ACC112 (cell line): ENCODE data around the gene RIPOR2.

Source experiments
- H2AFZ ChIP-seq: fragments of 200-600 bp; sonication (generic); one replicate; pipeline ENCODE4 v1.6.0; 2017; ENCODE audit warnings: antibody characterized with exemption, low read length; ENCODE audit not compliant: unreplicated experiment
- H3K27ac ChIP-seq: fragments of 200-600 bp; sonication (generic); 2 replicates; pipeline ENCODE4 v1.5.1; 2014; ENCODE audit warnings: low read depth, mild to moderate bottlenecking, antibody characterized with exemption, low read length, moderate library complexity
- H3K27me3 ChIP-seq: fragments of 200-600 bp; sonication (generic); 2 replicates; pipeline ENCODE4 v1.6.1; 2014; ENCODE audit warnings: mild to moderate bottlenecking, antibody characterized with exemption, low read length, moderate library complexity, mixed read lengths; ENCODE audit not compliant: insufficient read depth
- H3K36me3 ChIP-seq: fragments of 200-600 bp; sonication (generic); 2 replicates; pipeline ENCODE4 v1.6.1; 2016; ENCODE audit warnings: mild to moderate bottlenecking, antibody characterized with exemption, low read length, moderate library complexity, mixed read lengths; ENCODE audit not compliant: insufficient read depth
- H3K4me1 ChIP-seq: fragments of 200-600 bp; sonication (generic); one replicate; pipeline ENCODE4 v1.6.1; 2016; ENCODE audit warnings: low read length, mixed read lengths; ENCODE audit not compliant: insufficient read depth, unreplicated experiment, control insufficient read depth
- H3K4me3 ChIP-seq: fragments of 200-600 bp; sonication (generic); 2 replicates; pipeline ENCODE4 v1.5.1; 2014; ENCODE audit warnings: mild to moderate bottlenecking, low read depth, low read length
- H3K79me2 ChIP-seq: fragments of 200-600 bp; sonication (generic); one replicate; pipeline ENCODE4 v1.6.0; 2016; ENCODE audit warnings: low read length; ENCODE audit not compliant: control insufficient read depth, unreplicated experiment, insufficient read depth

Gene RIPOR2, protein sequence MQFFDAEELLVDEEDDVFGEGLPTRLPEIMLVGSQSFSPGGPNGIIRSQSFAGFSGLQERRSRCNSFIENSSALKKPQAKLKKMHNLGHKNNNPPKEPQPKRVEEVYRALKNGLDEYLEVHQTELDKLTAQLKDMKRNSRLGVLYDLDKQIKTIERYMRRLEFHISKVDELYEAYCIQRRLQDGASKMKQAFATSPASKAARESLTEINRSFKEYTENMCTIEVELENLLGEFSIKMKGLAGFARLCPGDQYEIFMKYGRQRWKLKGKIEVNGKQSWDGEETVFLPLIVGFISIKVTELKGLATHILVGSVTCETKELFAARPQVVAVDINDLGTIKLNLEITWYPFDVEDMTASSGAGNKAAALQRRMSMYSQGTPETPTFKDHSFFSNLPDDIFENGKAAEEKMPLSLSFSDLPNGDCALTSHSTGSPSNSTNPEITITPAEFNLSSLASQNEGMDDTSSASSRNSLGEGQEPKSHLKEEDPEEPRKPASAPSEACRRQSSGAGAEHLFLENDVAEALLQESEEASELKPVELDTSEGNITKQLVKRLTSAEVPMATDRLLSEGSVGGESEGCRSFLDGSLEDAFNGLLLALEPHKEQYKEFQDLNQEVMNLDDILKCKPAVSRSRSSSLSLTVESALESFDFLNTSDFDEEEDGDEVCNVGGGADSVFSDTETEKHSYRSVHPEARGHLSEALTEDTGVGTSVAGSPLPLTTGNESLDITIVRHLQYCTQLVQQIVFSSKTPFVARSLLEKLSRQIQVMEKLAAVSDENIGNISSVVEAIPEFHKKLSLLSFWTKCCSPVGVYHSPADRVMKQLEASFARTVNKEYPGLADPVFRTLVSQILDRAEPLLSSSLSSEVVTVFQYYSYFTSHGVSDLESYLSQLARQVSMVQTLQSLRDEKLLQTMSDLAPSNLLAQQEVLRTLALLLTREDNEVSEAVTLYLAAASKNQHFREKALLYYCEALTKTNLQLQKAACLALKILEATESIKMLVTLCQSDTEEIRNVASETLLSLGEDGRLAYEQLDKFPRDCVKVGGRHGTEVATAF

GRCh38 chr6:24935366-24936152, at the start of gene RIPOR2:
RIPOR2 (minus strand) TSS chr6:24935960; CDS start chr6:24935898, 62 bp downstream.
- Histone ChIP-seq H3K79me2 (no peaks in the 10 kb centered on the region), H3K27ac (no peak within 1 kb of the TSS), H3K4me1 (peaks cover 14% of the 10 kb centered on the region), H3K4me3 (no peak within 1 kb of the TSS), H2AFZ (no peak within 1 kb of the TSS), H3K36me3 (no peaks in the 10 kb centered on the region), H3K27me3 (no peaks in the 10 kb centered on the region)

DNA sequence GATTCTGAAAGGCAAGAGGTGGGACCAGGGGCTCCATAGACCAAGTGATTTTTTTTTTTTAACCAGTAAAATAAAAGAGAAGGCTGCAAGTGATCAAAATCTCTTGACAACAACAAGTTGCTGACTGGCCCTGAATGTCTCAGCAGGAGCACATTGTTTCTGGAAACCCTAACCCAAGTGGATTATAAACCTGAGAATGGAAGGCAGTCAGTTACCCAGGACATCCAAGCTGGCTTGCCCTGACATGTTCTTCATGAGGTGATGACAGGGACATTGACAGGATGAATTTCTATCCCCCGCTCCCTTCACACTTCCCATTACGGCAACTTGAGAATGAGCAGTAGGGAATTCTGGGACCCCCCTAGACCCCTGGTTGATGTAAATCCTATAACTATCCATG, 49.6 kb upstream of the RIPOR2 start:
- H2AFZ ChIP-seq: no peak overlapping the region
- no peak overlapping the region for H3K4me3 ChIP-seq
- no peaks in the 10 kb centered on the region for H3K36me3 ChIP-seq
- no peak overlapping the region for H3K27ac ChIP-seq
- peaks cover 29% of the 10 kb centered on the region for H3K4me1 ChIP-seq
- H3K27me3 ChIP-seq: no peaks in the 10 kb centered on the region
- H3K79me2 ChIP-seq: no peaks in the 10 kb centered on the region

- Histone ChIP-seq H2AFZ (no peak overlapping the region), H3K4me1 (peaks cover 33% of the 10 kb centered on the region), H3K79me2 (no peaks in the 10 kb centered on the region), H3K4me3 (no peak overlapping the region), H3K36me3 (no peaks in the 10 kb centered on the region), H3K27ac (no peak overlapping the region), H3K27me3 (no peaks in the 10 kb centered on the region)
Measured at GRCh38 chr6:24982231-24982630, 46.5 kb upstream of the RIPOR2 start.

DNA sequence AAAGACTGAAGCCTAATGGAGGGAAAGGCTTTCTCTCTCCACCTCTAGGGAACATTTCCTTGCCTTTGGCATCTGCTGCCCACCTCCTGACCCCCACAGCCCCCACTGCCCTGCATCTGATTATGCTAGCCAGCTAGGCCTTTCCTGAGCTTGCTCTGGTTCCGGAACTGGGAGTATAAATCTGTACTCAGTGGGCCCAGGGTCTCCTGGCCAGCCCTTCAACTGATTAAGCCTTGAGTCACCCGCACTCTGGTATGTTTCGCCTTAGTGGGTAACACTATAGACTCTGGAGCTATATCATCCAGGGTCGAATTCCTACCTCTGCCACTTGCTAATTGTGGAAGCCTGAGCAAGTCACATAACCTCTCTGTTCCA, 45.6 kb upstream of the RIPOR2 start:
- Histone ChIP-seq H3K27me3 (no peaks in the 10 kb centered on the region), H3K27ac (peak overlapping the region; percentile 23), H3K4me1 (peaks cover 33% of the 10 kb centered on the region), H3K79me2 (no peaks in the 10 kb centered on the region), H3K4me3 (no peak overlapping the region), H3K36me3 (no peaks in the 10 kb centered on the region), H2AFZ (peak overlapping the region; percentile 67)

GRCh38 chr6:24980507-24981385, 45.0 kb upstream of the RIPOR2 start:
- Histone ChIP-seq H3K4me1 (peaks cover 33% of the 10 kb centered on the region), H3K4me3 (no peak overlapping the region), H3K27ac (peak overlapping the region; percentile 23), H3K36me3 (no peaks in the 10 kb centered on the region), H2AFZ (peak overlapping the region; percentile 67), H3K27me3 (no peaks in the 10 kb centered on the region), H3K79me2 (no peaks in the 10 kb centered on the region)

DNA sequence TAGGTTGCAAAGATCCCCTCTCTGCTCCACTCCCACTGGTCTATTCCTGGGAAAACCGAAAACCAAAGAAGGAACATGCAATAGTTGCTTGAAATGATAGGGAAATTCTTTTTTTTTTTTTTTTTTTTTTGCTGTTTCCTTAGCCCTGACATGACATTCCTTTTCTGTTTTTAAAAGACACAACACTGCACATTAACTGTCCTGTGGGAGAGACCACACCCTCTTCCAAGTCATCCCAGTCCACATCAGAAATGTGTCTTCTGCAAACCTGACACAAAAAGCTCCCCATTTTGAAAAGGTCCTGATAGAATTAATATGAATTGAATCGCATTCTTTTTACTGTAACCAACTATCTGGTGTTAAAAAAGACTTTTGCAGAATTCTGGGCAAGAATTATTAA, 43.4 kb upstream of the RIPOR2 start:
- Histone ChIP-seq H3K79me2 (no peaks in the 10 kb centered on the region), H3K4me3 (no peak overlapping the region), H3K4me1 (peaks cover 33% of the 10 kb centered on the region), H3K27ac (no peak overlapping the region), H3K27me3 (no peaks in the 10 kb centered on the region), H3K36me3 (no peaks in the 10 kb centered on the region), H2AFZ (no peak overlapping the region)

GRCh38 chr6:24974182-24975171, 38.7 kb upstream of the RIPOR2 start:
- Histone ChIP-seq H3K36me3 (no peaks in the 10 kb centered on the region), H3K27me3 (no peaks in the 10 kb centered on the region), H3K27ac (no peak overlapping the region), H3K4me3 (no peak overlapping the region), H3K4me1 (peaks cover 5% of the 10 kb centered on the region), H2AFZ (no peak overlapping the region), H3K79me2 (no peaks in the 10 kb centered on the region)

DNA sequence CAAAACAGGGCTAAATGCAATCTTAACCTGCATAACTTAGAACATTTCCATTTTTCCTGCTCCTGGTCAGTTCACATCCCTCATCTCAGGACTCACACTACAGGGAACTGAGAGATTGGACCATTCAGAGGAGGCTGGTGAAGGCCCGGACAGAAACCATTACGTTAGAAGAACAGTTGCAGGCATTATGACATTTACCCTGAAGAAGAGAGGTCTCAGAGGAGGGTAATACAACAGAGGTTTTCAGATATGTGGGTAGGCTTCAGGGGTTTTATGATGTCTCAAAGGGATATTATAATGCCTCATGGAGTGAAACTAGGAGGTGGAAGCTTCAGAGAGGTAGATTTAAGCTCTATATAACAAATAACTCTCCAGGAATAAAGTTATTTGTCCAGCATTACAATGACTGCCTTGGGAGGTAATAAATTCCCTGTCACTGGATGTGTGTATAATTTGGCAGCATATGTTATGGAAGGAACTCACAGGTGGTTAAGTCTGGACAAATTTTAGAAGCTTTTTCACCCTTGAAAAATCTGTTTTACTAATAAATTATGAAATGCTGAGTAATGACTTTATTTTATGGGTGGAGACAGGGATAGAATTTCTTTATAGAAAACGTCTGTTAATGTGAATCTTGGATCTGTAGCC, 36.7 kb upstream of the RIPOR2 start:
- Histone ChIP-seq H3K79me2 (no peaks in the 10 kb centered on the region), H3K36me3 (no peaks in the 10 kb centered on the region), H2AFZ (no peak overlapping the region)

More for the DNA sequence above, 36.7 kb upstream of the RIPOR2 start:
- Histone ChIP-seq H3K27ac (no peak overlapping the region), H3K27me3 (no peaks in the 10 kb centered on the region), H3K4me3 (no peak overlapping the region), H3K4me1 (no peaks in the 10 kb centered on the region)
